ENCODE results near the gene TAF1. TPM values are rescaled to one million over a fixed set of nuclear protein-coding genes. Genes with fewer than 3 reads are reported as not detected.

TAF1 gene
- total and polyA plus RNA-seq, 2 of the 8 experiments (the other 6 are each of a cell fraction or from before 2014, with no cell fraction given): 6.3 to 30.2 TPM

- H3K79me1 ChIP-seq (ENCODE audit: low read depth, low read length): no peaks in the 10 kb centered on the region
- no peaks in the 10 kb centered on the region for H3K9me3 ChIP-seq (ENCODE audit: insufficient read depth in 2 of 2, low read depth in 1 of 2, low read length in 1 of 2)
- no peak overlapping the region for H3K9ac ChIP-seq (replicated peaks in 1 of 4; ENCODE audit: extremely low read depth in 1 of 4, low read depth in 3 of 4, low read length in 3 of 4)
- no peak overlapping the region for H4K5ac ChIP-seq (ENCODE audit: insufficient read length, low read depth, low read length)
- H2BK5ac ChIP-seq (ENCODE audit: low read depth, low read length): no peak overlapping the region
- no peak for TF ChIP-seq JUND (IDR thresholded peaks at IDR 0.05; ENCODE audit: low read length)
- no peak overlapping the region for H3K23ac ChIP-seq (ENCODE audit: insufficient read length)
- H3K4ac ChIP-seq (replicated peaks; ENCODE audit: insufficient read length, low read depth, low read length): no peak overlapping the region
- no peak overlapping the region for H2AK5ac ChIP-seq (ENCODE audit: low read depth, low read length)
- POLR2A ChIA-PET (ENCODE audit: partially characterized antibody): interaction anchor here (0.7 to 2.4 kb wide), 2 partner anchors 61 to 182 kb away, joined by 3 to 11 read pairs; no protein-coding TSS in a partner anchor
- no peaks in the 10 kb centered on the region for H3K4me1 ChIP-seq (replicated peaks in 1 of 4; ENCODE audit: control insufficient read depth in 3 of 4, insufficient read depth in 4 of 4, low read length in 3 of 4)
- no peaks in the 10 kb centered on the region for H4K20me1 ChIP-seq (replicated peaks in 1 of 2; ENCODE audit: control insufficient read depth in 1 of 2, insufficient read depth in 2 of 2, low read length in 2 of 2)
- no peak overlapping the region for H2BK15ac ChIP-seq (ENCODE audit: low read length)
- H3K56ac ChIP-seq (replicated peaks; ENCODE audit: insufficient read length, low read depth, low read length): no peak overlapping the region
- DNase-seq (ENCODE audit: low read depth in 1 of 2, low spot score in 2 of 2) (no peak), FAIRE-seq (no peak)
- no peak overlapping the region for H2BK20ac ChIP-seq (ENCODE audit: low read length)
- no peak overlapping the region for H4K8ac ChIP-seq (ENCODE audit: extremely low read depth, insufficient read depth, low read length)
- 100% methylated on average over 3 of the region's 14 CpGs; no CpG with 5 or more reads in 1 of the 2 experiments for WGBS, 2 experiments (ENCODE audit: extremely low coverage in 1 of 2, insufficient coverage in 1 of 2, insufficient read length in 1 of 2, insufficient replicate concordance in 2 of 2, low coverage in 1 of 2, low lambda C conversion rate in 2 of 2, missing lambda C conversion rate in 1 of 2)
- H3K23me2 ChIP-seq (ENCODE audit: low read depth, low read length): peaks cover 10% of the 10 kb centered on the region
- H3K79me2 ChIP-seq (ENCODE audit: control insufficient read depth in 1 of 2, insufficient read depth in 2 of 2, low read length in 2 of 2): peaks cover 5 to 17% of the 10 kb centered on the region in 2 experiments; a peak in 3 of 4 replicates
- H4K91ac ChIP-seq (replicated peaks; ENCODE audit: insufficient read length, low read length): no peak overlapping the region
- no peak overlapping the region for H2BK120ac ChIP-seq (replicated peaks; ENCODE audit: low read depth, low read length)
- H3K27me3 ChIP-seq (replicated peaks in 1 of 4; ENCODE audit: control insufficient read depth in 3 of 4, extremely low read depth in 1 of 4, insufficient read depth in 3 of 4, low read length in 3 of 4): no peaks in the 10 kb centered on the region
- peaks cover 0 to 3% (median 0%) of the 10 kb centered on the region in 4 experiments; a peak in 1 of 8 replicates for H3K36me3 ChIP-seq (ENCODE audit: control insufficient read depth in 2 of 4, insufficient read depth in 4 of 4, low read length in 3 of 4)
- no peak overlapping the region for H2AFZ ChIP-seq (ENCODE audit: low read length)
- no peak overlapping the region for H2BK12ac ChIP-seq (ENCODE audit: low read depth, low read length)
- CTCF ChIA-PET (ENCODE audit: partially characterized antibody): no interaction called here
- no peak overlapping the region for H3K18ac ChIP-seq (ENCODE audit: extremely low read depth, low read length)
- H3K4me2 ChIP-seq (ENCODE audit: insufficient read depth in 1 of 2, low read depth in 2 of 2, low read length in 2 of 2): no peak overlapping the region
- H3K14ac ChIP-seq (ENCODE audit: insufficient read length): no peak overlapping the region
- no peak overlapping the region for H3K4me3 ChIP-seq (ENCODE audit: extremely low read depth in 1 of 4, insufficient read depth in 2 of 4, low read depth in 3 of 4, low read length in 4 of 4)
- H3K27ac ChIP-seq (ENCODE audit: low read depth, low read length): no peak overlapping the region
Observed at GRCh38 chrX:71364221-71364620, 1.9 kb upstream of the TAF1 start.

Data from H1 (cell line).